Astrocyte of the cerebellum (primary cell): Measurements from ENCODE around the gene ZBTB16.

ENCODE experiments used
- DNase-seq: peaks from one replicate; pipeline ENCODE4 v3.0.0-alpha.2; 2011; ENCODE audit warnings: low read depth
- H3K4me3 ChIP-seq: 2 replicates; pipeline ENCODE4 v1.5.1; 2011; ENCODE audit warnings: mild to moderate bottlenecking, low read depth, low read length, moderate library complexity
- in situ Hi-C: cut with HindIII; loops from 2 replicates; pipeline ENCODE4 v1.10.0; 2017; ENCODE audit warnings: low sequenced_read_pairs
- TF ChIP-seq, protein P1 (sequence below): IDR thresholded peaks from 2 replicates; pipeline ENCODE4 v1.5.1; 2012; ENCODE audit warnings: low read length, low read depth, moderate library complexity, mild to moderate bottlenecking; ENCODE audit errors: missing control alignments

Gene ZBTB16

DNA sequence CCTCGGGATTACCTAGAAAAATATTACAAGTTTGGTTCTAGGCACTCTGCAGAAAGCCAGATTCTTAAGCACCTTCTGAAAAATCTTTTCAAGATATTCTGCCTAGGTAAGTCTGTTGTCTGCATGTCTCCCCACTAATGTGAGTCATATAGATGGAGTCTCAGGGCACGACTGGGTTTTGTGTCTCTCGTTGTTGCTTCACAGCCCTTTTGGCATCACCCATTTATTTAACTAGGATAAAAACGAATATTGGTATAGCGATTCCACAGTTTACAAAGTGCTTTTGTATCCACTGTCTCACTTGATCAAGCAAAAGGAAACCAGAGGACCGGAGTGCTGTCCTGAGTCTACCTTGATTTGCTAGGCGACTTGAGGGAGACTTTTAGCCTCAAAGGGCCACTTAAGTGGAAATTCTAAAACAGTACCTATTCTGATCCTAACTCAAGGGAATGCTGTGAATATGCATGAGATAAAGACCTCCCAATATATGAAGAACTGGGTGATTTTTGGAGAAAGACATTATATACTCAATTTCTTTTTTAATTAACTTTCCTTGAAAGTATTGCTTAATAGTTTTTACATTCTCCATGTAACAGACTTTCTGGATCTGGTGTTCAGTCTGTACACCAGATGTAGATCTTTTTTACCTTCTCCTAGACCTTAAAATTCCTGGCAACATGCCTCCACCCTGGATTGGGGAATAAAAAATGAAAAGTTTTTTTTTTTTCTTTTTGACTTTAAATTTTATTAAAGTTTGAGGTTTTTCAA lies 237.3 kb downstream of the ZBTB16 start:
- no peak for DNase-seq
- TF ChIP-seq, protein P1, sequence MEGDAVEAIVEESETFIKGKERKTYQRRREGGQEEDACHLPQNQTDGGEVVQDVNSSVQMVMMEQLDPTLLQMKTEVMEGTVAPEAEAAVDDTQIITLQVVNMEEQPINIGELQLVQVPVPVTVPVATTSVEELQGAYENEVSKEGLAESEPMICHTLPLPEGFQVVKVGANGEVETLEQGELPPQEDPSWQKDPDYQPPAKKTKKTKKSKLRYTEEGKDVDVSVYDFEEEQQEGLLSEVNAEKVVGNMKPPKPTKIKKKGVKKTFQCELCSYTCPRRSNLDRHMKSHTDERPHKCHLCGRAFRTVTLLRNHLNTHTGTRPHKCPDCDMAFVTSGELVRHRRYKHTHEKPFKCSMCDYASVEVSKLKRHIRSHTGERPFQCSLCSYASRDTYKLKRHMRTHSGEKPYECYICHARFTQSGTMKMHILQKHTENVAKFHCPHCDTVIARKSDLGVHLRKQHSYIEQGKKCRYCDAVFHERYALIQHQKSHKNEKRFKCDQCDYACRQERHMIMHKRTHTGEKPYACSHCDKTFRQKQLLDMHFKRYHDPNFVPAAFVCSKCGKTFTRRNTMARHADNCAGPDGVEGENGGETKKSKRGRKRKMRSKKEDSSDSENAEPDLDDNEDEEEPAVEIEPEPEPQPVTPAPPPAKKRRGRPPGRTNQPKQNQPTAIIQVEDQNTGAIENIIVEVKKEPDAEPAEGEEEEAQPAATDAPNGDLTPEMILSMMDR: no peak
- peak overlapping the region; percentile 69 for H3K4me3 ChIP-seq
- in situ Hi-C loops: no loop called here

DNA sequence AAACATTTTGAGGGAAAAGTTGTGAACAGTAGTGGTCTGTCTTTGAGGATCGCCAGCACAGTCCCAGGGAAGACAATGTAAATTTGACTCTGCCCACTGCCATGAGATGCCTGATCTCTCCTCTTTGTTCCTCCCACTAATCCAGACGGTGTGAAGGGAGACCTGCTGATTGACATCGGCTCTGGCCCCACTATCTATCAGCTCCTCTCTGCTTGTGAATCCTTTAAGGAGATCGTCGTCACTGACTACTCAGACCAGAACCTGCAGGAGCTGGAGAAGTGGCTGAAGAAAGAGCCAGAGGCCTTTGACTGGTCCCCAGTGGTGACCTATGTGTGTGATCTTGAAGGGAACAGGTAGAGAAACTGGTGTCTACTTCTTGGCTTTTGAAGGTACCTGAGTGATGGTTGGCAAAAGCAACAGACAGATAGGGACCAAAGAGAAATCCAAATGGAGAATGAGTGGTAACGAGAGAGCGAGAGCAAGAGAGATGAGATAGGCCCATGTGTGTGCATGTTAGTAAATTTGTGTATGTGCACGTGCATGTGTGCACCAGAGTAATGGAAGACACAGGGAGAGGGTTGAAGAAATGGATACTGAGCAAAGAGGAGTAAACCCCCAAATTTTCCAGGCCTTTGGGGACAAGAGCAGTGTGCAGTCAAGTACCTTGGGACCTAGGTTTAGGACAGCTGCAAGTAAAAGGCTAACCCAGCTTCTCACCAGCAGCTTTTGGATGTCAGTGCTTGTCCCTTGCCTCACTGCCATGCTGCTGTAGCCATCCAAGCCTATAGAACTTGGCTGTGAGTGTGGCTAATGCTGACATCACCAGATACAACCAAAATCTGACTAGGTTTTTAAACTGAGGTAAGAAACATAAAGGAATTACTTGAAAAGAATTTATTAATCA lies 238.5 kb downstream of the ZBTB16 start:
- H3K4me3 ChIP-seq: peak overlapping the region; percentile 69
- TF ChIP-seq, protein P1: no peak
- no peak for DNase-seq
- in situ Hi-C loops: no loop called here

DNA sequence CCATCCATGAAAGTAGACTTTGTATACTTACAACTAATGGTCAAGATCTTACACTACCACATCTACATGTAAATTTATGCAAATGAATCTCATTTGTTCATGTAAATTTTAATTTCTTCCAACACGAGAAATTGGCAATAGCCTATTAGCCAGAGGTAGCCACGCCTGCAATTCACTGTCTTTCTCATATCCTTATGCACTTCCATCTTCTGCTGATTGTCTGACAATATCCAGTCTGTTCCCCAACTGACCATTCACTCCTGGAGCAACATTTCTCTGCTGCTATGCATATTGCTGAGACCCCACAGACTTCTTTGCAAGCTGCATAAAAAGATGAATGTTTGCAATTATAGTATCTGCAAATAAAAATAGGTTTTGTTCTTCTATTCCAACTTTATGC lies 239.2 kb downstream of the ZBTB16 start:
- DNase-seq: no peak
- TF ChIP-seq, protein P1: no peak
- peak overlapping the region; percentile 69 for H3K4me3 ChIP-seq
- in situ Hi-C loops: no loop called here
